ENCODE results near the gene PNKD.

GRCh38 chr2:218395090-218395444 is 124.7 kb downstream of the PNKD start:
- TF ChIP-seq CTCF (IDR thresholded peaks at IDR 0.05) (no peak), POLR2A (IDR thresholded peaks at IDR 0.05) (no peak)

Measured in Peyer's patch (tissue), 4 donors.